Cortex of kidney (tissue), 1 donor: ENCODE data around the gene KDR.

Experiments
- DNase-seq: peaks from one replicate; lab custom pipeline; 2025; lab: John Stamatoyannopoulos, UW

Gene KDR

DNA sequence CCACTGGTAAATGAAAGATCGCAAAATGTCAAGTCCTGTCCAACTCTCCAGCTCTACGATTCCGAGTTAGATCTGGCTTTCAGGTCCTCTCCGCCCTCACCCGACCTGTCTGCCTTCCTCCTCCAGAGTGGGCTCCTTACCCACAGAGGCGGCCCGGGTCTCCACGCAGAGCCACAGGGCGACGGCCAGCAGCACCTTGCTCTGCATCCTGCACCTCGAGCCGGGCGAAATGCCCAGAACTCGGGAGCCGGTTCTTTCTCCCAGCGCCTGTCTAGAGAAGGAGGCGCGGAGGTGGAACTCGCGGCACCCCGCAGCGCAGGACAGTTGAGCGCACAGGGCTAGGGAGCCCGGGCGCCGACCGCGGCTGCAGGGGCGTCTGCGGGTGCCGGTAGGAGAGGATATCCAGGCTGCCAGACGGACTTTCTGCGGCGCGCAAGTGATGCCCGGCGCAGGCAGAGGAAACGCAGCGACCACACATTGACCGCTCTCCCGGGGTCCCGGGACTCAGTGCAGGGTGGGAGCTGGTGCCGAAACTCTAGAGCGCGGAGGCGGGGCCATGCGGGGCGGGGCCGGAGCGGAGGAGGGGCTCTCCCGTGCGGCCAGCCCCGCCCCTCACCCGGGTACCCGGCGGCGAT, at the start of gene KDR:
Gene KDR, minus strand, starts transcription at position 509 of the 635 bp plus-strand sequence. Its CDS starts 302 bp downstream, at position 207.
- no peak for DNase-seq

DNA sequence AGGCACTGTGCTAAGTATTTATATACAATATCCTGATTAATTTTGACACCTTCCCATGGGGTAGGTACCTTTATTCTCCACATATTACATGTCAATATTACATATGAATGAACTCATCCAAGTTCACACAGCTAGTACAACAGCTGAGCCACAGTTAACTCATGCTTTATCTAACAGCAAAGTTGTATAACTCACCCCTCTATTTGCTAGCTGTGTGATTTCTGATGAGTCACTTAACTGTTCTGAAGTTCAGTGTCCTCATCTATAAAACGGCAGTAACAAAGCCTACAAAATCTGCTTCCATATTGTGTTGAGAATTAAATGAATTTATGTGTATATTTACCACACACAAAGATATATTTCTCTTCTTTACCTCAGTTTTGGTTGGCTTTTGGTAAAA, 48.2 kb upstream of the KDR start:
- no peak for DNase-seq

DNA sequence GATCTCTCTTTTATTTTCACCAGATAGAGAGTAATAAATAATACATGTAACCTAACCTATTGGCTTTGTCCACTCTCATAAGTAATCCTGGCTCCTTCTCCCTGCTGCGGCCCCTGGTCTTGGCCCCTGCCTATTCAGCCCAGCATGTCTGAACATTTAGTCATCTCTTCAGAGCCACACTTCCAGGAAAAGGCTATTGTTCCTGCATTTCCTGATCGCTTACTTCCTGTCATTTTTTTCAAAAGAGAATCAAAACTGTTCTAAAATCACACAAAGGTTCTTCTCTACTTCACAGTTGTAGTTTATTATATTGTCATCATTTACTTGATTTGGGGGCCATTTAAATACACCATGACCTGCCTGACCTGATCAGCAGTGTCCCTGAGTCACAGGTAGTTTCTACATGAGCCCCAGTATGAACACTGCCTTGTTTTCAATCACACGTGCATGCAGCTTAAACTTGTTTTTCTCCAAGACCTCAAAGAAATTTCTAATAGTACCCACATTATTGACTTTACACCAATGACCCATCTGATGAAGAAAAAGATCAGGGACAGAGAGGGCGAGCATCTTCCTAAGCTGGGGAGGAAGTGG, 47.4 kb upstream of the KDR start:
- DNase-seq, result no peak

DNA sequence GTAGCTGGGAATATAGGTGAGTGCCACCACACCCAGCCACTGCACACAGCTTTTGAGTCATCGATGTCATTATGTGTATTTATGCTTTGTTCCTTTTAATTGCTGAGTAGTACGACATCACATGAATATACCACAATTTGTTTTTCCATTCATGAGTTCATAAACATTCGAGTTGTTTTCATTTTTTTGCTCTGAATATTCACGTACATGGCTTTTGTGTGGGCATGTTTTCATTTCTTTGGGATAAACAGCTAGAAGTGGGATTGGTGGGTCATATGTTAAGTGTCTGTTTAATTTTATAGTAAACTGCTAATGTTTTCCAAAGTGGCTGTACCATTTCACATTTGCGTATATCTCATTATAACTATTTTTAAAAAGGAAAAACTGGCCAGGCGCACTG, 45.1 kb upstream of the KDR start:
- DNase-seq, result no peak

DNA sequence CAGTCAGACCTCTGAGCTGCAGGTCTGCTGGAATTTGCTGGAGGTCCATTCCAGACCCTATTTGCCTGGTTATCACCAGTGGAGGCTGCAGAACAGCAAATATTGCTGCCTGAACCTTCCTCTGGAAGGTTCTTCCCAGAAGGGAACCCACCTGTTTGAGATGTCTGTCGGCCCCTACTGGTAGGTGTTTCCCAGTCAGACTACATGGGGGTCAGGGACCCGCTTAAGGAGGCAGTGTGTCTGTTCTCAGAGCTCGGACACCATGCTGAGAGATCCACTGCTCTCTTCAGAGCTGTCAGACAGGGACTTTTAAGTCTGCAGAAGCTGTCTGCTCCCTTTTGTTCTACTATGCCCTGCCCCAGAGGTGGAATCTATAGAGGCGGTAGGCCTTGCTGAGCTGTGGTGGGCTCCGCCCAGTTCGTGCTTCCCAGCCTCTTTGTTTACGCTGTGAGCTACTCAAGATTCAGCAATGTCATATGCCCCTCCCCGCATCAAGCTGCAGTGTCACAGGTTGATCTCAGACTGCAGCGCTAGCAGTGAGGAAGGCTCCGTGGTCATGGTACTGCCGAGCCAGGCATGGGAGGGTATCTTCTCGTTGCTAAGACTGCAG, 44.1 kb upstream of the KDR start:
- DNase-seq, result no peak

DNA sequence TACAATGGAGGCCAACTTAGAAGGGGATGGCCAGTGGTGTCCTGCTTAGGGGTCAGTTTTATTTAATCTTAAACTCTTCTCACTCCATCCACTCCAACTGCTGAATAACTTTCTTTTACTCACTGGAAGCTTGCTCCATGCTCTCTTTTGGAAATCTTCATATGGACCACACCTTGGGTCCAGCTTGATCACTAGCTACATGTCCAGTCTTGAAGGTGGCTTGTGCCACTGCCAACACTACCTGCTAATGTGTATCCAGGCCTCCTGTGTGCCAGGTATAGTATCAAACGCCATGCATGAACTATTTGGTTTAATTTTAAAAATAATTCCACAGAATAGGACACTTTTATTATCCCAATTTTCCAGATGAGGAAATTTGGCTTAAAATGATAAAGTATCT, 37.0 kb upstream of the KDR start:
- DNase-seq, result no peak

DNA sequence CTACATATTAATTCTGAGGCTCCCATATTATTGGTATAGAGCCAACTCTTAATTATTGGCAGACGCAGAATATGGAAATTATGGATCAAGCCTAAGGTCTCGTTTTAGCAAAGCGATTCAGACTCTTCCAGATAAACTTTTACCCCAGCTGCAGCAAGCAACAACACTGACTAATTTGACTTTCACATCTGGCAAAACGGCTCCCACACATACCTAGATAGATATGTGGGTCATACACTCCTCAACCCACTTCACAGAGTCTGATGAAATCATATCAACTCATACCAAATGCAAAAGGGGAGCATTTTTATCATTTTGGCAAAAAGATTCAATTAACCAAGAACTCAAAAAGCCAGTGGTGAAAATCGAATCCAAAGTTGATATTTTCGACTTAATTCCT, 36.3 kb upstream of the KDR start:
- DNase-seq, result no peak

DNA sequence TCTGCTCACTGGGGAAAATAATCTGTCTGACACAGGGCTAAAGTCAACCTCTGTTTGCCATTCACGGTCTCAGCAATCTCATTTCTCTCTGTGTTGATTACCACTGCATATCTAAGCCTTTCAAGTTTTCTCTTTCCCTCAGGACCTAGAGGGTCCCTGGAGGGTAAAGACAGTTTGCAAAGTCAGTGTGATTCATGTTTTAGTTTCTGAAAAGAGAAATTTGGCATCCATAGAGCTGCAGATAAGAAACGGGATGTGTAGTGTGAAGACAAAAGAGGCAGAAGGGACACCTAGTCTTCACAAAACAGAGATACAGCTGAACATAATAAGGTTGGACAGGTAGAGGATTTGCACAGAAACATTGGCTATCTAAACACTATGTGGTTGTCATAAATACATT, 34.5 kb upstream of the KDR start:
- DNase-seq, result no peak

DNA sequence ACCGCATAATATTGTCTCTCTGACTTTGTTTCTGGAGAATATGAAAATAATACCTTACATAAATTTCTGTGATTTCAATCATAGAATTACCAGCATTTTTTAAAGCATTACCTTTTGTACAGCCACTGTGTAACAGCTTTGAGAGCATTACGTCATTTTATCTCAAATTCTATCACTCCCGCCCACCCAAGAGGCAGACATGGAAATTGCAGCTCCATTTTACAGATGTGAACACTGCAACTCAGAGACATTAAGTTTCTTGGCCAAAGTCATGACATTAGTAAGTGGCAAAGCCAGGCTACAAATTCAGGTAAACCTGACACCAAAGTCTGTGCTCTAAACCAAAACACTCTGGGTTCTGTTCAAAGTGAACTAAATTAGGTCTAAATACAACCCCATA, 33.6 kb upstream of the KDR start:
- DNase-seq, result no peak

DNA sequence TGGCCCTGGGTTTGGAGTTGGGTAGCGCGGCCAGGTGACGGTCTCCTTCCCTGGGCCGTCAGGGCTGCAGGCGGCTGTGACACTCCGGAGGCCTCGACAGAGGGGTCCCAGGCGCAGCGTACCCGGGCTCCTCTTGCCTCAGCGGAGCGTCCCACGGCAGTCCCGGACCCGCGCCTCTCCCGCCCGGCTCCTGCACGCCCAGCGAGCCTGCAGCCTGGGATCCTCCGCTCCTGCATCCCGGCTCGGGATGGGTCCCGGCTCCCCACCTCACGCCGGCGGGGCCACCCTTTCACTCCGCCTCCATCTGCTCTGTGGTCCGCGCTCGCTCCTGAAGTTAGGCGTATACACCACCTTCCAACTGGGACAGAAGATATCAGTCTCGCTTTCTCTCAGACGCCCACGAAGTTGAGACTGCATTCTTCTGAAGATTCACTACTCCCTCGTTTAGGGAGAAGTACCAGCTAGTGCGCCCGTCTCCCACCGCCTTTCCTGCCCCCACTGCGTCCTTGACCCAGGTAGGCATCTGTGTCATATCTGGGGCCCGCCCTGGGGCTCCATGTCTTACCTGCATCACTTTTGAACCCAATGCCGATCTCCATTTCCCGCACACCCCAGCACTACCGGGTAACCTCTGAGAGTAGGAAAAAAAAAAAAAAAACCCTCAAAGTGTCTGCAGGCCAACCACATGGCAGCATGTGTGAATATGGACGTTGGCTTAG, 32.3 kb upstream of the KDR start:
- DNase-seq, result no peak

DNA sequence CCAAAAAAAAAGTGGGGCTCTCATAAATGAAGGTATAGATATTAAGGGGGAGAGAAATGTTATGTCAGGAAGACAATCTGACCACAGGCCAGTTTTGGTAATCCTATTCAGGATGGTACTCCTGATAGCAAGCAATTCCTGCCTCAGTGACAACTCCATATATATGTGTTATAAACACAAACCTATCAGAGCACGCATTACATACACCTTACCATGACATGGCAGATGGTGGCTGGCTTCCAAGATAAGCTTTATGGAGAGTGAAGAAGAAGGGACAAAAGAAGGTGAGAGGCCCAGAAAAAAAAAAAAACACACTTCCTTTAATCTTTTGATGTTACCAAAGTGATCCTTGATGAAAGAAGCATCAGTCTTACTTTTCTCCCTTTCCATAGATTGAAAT, 29.5 kb upstream of the KDR start:
- no peak for DNase-seq

DNA sequence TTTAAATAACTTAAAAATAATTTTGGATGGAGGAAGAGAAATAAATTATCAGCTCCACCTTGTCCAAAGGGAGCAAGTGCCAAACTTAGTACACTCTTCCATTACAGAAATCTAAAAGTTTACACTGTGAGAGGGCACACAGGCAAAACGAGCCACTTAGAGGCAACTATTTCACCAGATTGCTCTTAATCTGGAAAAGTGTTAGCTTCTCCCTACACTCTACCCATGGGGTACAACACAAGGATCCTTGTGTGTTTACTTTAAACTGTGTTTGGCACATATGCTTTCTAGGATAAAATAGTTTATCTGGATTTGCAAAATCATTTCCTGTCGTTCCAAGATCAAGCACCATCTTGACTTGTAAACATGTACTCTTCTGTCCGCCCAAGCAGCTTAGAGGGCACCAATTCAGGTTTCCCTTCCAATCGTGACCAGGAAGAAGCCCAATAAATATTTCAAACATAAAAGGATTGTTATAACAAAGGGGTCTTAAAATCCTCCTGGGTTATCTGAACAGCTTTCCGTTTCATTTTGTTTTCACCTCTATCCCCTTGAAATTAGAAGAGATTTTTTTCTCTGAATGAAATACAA, 29.0 kb upstream of the KDR start:
- no peak for DNase-seq

DNA sequence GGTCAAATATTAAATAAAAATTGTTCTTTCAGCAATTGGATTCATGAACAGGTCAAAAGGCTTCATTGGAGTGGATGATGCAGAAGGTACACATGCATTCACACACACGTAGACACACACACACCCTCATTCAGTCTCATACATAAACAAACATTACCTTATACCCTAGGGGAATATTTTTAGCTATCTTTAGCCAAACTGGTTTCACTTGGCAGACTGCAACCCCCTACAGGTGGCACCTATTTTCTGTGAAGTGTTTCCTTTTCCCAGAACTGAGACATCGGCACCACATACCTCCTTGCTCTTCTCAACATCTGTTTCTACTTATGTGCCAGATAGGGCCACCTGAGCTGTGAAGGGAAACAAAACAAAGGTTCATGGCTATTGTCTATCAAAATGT, 18.5 kb upstream of the KDR start:
- no peak for DNase-seq

DNA sequence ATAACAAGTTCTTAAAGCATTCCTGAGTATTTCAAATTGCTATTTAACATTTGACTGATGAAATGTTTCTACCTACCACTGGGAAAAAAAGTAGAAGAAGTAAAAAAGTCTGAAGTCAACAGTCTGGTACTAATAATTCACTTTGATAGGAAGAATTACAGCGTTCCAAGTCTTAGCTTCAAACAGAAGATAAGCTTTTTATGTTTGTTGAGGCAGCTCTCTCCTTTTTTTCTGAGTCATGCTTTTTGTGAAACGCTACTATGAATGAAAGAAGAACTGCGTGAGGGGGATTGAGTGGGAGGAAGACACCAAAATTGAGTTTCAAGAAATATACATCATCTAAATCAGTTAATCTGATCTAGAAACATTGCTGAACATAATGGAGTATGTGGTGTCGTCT, 13.0 kb upstream of the KDR start:
- no peak for DNase-seq

DNA sequence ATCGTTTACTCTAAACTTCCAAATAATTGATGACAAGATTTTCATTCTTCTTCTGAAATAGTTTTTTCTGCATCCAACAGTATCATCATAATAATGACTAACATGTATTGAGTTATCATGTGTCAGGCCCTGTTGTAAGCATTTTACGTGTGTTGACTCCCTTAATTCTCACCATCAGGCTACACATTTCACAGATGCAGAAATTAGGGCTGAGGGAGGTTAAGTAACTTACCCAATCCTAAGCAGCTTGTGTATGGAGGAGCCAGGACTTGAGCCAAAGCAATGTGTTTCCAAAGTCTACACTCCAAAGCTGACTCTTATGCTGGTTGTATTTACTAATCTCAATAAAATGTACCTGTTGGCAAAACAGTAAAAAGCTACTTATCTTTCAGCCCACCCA, 11.2 kb upstream of the KDR start:
- DNase-seq, result no peak

DNA sequence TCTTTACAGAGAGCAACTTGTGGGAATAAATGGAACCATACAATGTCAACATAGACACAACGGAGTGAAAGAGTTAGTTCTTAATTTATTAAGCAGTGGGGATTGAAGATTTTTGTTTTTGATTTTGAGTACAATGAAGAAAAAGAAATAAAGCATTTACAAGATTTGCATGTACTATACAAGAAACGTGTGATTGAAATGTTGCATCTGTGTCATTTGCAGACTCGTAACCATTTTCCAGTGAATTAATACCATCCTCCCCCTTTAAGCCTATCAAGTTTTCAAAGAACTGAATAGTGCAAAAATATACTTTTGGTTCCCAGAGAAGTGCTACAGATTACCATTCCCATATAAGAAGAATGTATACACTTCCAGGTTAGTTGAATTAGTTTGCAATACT, 8.6 kb upstream of the KDR start:
- no peak for DNase-seq

DNA sequence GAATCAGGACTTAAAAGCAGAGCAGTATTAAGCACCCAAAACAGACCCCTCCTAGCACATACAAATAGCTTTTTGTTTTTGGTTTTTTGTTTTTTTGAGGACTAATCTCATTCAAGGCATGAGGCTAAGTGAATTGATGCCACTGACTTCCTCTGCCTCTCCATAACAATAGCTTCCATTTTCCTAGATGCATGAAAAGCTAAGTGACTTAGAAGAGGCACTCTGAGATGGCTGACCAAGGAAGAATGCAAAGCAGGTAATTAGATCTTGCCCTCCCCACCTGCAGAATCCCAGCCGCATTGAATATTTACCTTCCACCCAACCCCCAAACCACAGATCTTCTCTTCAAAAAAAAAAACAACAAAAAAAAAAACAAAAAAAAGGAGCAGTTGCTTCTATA, 7.4 kb upstream of the KDR start:
- no peak for DNase-seq

DNA sequence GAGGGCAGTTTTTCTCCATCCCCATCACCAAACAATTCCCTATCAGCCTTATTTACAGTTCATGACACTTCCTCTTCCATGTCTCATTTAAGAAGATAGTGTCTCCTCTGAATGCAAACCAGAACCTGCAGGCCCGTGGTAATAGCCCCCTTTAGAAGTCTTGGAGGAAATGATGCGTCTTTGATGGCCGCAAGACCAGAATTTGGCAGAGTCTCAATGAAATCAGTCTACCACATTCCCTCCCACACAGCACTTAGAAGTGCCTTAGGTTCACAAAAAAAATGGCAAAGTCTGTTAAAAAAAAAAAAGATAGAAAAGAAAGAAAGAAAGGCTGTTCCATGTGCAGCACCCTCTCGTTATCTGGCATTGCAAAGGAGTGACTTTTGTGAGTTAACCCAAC, 2.1 kb upstream of the KDR start:
- DNase-seq, result no peak

DNA sequence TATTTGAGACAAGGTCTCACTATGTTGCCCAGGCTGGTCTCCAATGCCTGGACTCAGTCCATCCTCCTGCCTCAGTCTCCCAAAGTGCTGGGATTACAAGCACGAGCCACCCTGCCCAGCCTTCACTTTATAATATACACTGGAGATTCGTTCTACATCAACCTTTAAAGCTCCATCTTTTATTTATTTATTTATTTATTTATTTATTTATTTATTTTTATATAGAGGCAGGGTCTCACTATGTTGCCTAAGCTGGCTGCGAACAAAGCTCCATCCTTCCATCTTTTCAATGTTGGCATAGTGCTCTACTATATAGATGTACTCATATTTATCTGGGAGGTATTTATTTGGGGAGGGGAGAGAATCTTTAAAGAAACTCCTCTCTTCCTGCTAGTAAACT, 1.7 kb upstream of the KDR start:
- DNase-seq, result no peak

DNA sequence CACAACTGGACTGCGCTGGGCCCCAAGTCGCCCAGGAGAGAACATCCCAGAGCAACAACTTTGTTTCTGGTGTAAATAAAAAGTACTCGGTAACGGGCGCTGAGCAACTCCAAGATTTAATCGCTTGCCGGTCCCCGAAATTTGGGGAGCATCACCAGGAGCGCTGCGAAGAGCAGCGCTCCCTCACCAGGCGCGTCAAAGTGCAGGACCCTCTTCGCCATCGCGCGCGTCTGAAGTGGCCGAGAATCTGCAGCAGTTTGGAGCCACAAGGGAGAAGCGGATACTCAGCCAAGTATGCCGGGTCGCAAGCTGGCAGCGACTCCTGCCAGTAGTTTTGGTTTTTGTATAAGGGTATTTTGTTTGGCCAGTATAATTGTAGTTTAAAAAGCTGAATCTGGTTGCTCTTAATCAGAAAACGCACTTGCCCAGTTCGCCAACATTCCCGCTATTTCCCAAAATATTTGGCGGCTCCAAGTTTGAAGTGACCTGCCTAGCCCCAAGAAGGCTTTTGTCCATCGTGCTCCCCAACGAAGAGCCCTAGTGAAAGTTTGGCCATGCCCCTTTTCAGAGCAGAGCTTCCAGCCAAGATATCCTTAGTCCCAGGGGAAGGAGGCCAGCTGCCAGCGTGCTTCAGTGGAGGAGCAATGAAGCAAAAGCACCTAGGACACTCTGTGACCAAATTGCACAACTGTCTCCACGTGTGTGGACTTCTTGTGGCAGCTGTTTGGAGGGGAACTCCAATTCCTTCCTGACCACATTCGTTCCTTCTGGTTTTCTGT, 557 bp upstream of the KDR start:
- no peak for DNase-seq

DNA sequence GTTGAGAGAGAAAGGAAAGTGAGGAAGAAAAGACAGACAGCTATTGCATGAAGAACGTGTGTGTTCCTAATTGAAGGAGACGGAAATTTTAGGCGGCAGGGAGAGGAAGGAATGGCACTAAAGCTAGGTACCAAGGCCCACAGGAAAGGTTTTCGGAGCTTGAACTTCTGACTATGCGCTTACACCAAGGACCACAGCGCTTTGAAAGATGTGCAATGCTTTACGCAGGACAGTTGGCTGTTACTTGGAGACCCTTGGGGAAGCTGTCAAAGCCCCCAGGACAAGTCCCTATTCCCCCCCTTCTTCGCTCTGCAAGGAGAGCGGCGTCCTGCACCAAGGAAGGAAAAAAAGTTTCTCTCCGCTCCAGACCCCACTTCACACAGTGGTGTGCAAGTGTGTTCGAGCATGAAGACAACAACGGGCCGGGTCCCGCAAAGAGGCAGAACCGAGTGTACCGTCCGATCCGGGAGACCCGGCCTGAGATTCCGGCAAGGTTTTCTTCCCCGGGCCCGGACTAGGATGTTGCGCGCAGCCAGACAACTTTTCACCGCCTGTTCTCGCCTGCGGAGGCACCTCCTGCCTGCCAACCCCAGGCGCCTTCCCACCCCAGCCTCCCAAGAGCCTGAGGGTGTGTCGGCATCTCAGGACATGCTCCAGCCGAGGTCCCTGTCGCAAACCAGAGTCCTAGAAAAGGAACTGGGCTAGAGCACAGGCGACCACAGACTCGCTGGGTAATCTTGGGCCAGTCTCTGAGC, 896 bp downstream of the KDR start:
- no peak for DNase-seq
